SW 1271 (cell line): ENCODE data around the gene SLC7A6.

Experiments
- DNase-seq, 2 experiments: peaks; one replicate each; lab custom pipeline; 2025; lab: John Stamatoyannopoulos, UW

The SLC7A6 gene

GRCh38 chr16:68306633-68307032 is 42.3 kb downstream of the SLC7A6 start:
- DNase-seq, result no peak

- DNase-seq, result no peak
Measured at GRCh38 chr16:68309799-68310198, 45.5 kb downstream of the SLC7A6 start.

DNA sequence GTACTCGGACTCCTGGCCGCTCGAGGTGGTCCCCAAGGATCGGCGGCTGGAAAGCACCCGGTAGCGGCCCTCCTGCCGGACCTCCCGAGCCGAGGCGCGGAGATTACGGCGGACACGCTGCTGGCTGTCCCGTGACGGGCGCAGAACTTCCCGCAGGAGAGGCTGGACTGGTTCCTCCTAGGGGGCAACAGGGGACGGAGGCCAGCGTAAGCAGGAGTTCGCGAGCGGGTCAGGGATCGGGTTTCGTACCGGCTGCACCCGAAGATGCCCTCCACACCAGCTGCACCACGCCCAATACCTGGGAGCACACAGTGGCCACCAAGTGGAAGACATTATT is 46.1 kb downstream of the SLC7A6 start:
- no peak for DNase-seq

DNA sequence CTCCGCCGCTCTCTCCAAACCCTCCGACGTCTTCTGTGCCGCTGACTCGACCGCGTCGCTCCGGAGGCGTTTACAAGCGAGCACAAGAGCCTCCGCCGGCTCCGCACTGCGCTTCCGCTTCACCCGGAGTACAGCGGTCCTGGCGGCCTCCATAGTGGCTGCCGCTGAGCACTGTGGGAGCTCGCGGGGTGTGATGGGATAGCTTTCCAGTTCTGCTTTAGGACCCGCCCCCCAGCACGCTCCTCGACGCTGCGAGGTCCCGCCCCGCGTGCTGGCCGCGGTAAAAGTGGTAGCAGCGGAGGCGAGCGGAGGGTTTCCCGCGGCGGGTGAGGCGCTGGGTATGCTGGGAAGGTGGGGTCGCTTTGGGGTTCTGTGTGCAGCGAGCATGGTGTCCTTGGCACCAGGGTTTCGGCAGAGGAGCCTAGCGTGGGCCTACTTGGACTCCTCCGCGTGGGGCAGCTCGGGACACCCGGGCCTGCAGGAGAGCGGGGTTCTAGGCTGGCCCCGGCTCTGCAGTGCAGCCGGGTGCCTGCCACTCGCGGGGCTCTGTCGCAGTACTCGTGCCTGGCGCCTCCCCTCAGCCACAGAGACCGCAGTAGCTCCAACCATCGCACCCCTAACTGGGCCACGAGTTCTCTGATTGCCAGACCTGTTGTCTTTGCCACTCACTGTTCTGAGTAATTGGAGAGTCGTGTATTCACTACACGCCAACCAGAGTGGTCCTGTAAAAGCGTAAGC is 46.6 kb downstream of the SLC7A6 start, which contains the start of the genes PRMT7 and SLC7A6OS:
Gene PRMT7, plus strand, starts transcription at position 246 of the 738 bp plus-strand sequence. CDS start 4,961 bp downstream, outside the sequence.
Gene SLC7A6OS, minus strand, starts transcription at position 173 of the 738 bp plus-strand sequence. Its CDS starts 20 bp downstream, at position 153.
- peak; percentile 80 to 90 for DNase-seq

DNA sequence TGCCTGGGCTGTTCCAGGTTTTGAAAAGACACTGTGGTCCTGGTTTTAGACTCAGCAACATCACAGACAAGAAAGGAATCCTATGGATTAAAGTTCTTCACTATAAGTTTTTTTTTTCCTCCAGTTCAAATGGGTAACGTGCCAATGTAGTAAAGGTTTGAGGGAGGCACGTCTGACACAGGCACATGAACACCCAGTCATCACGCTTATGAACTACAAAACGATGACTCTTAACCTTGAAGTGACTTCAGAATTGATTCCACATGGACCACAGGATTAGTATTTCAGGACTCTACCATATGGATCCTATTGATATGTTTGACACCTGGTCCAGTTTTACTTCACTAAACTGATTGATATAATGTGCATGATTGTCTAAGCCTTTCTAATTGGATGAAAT is 48.8 kb downstream of the SLC7A6 start:
- DNase-seq, result no peak

DNA sequence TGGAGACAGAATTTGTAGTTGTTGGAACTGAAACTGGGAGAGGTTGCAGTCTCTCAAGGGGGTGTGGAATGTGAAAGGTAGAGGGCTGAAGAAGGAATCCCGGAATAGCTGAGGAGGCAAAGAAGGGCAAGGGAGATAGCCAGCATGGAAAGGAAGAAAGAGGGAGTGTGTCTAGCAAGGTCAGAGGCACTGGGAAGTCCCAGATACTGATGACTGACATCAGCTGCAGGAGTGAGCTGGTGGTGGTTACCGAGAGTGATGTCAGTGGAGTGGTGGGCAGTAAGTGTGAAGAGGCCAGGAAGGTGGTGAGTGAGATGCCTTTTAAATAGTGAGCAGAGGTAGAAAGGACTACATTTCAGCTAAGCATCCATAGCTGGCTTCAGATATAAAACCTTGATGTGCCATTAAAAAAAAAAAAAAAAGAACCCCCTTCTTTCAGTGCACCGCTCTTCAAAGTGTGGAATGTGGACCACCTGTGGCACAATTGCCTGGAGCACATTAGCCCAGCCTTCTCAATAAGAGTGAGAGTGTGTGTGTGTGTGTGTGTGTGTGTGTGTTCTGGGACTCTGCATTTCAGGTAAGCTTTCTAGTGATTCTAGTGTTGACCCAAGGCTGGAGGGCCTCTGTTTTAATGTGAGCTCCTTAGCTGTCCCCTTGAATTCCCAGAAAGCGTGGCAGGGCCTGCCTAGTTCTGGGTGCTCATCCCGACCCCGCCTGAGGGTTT is 55.0 kb downstream of the SLC7A6 start:
- no peak for DNase-seq

GRCh38 chr16:68324336-68324735 is 60.0 kb downstream of the SLC7A6 start:
- no peak for DNase-seq

DNA sequence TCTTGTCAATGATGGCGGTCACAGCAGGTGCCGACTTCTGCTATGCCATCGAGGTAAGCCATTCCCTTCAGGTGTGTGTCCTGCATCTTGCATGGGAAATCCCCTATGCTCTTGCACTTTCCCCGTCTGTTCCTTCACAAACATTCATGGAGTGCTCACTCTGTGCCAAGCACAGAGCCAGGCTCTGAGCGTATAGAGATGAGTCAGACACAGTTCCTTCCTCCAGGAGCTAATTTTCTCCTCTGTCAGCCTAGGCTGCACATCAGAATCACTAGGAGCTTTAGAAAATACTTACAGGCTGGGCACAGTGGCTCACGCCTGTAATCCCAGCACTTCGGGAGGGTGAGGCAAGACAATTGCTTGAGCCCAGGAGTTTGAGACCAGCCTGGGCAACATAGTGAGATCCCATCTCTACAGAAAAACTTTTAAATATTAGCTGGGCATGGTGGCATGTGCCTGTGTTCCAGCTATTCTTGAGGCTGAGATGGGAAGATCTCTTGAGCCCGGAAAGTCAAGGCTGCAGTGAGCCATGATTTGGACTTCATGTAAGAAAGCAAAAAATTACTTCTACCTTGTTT is 60.5 kb downstream of the SLC7A6 start:
- DNase-seq, result no peak

DNA sequence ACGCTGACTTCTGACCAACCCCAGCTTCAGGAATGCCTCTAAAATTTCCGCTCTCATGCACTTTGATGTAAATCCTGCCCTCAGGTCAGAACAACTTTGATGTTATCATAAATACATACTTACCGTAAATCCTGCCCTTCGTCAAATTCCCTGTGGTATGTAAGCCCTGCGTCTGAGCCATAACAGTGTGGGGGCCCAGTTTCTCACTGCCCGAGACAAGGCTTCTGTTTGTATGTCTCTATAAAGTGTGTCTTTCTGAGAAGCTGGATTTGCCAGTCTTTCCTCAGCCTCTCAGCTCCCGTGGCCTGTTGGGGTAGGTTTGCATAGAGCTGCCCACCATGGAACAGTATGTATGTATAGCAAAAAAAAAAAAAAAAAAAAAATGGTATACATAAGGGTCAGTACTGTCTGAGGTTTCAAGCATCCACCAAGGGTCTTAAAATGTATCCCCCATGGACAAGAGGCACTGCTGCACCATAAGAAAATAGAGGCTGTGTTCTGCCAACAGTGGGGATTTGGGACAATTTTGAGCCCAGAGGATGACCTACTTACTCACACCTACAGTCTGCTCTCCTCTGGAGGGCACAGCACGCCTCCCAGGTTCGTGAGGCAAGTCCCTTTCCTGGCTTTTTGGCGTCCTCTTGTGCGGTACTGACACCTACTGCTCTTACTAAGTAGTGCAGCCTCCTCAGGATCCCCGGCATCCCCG is 64.0 kb downstream of the SLC7A6 start:
- DNase-seq, result peak; percentile 57 to 74

GRCh38 chr16:68328860-68329390 is 64.6 kb downstream of the SLC7A6 start:
- DNase-seq, result no peak

GRCh38 chr16:68331879-68332410 is 67.6 kb downstream of the SLC7A6 start:
- DNase-seq, result no peak

DNA sequence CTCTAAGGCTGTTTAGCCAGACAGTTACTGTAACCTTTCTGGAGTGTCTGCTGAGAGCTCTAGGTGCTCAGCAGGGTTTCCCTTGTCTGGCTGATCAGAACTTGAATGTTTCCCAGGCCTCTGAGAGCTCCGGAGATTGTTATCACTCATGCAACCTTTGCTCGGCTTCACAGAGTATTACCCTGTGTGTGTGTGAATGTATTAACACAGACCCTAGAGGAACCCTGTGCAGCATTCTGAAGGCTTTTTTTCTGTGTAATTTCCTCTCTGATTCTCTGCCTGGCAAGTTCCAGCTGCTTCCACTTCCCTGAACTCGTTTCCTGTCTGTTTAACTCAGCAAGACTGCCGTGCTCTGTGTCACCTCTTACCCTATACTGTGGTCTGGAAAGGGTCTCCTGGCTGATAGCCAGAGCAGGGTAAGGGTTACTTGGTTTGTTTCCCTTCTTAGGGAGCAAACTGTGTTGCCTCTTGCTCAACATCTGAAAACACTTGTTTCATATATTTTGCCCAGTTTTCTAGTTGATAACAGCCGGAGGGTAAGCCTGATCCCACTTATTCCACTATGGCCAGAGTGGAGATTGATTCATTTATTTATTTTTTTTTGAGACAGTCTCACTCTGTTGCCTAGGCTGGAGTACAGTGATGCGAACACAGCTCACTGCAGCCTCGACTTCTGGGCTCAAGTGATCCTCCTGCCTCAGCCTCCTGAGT is 68.2 kb downstream of the SLC7A6 start:
- DNase-seq, result no peak

GRCh38 chr16:68335175-68335574 is 70.8 kb downstream of the SLC7A6 start:
- no peak for DNase-seq

DNA sequence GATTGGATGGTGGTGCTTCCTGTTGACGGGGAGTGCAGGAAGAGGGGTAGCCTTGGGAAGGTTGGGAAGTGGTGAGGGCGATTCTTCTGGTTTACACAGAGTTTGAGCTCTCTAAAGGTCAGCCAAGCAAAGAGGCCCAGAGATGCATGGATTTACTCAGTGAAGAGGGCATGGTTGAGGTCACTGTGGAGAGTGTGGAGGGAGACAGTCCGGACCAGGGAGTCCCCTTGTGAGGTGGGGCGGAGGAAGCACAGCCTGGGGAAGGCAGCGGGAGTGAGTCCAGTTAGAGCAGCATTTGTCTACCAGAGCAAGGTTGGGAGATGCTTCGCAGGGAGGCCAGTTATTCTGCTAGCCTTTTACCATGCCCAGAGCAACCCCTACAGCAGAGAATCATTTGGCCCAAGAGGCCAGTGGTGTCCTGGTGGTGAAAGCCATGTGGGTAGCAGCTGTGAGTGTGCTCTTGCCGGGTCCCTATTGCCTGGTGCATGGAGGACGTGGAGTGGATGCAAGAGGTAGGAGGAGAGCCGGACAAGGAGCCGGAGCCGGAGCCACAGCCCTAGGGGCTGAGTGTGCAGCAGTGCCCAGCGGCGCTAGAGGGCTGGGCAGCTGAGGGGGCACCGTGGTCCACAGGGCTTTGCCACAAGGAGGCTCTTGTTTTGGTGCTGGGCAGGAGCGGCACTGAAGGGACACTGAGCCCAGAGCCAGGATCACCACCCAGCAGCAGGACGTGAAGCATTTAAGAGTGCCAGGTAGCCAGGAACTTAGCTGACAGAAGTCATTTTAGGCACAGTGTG is 74.2 kb downstream of the SLC7A6 start:
- no peak for DNase-seq

GRCh38 chr16:68339214-68339613 is 74.9 kb downstream of the SLC7A6 start:
- no peak for DNase-seq

DNA sequence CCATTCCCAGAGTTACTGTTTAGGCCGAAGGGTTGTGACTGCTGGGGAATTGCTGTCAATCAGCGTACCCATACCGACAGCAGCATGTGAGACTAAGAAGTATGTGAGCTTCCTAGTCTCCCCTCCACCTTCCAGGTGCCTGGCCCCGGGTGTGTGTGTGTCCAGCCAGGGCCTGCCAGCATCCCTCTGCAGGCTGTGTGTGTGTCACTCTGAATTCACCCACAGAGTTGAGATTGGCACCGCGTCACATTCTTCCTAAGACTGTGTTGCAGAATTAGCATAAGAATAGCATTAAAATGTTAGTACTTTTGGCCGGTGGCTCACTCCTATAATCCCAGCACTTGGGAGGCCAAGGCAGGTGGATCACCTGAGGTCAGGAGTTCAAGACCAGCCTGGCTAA is 78.3 kb downstream of the SLC7A6 start:
- no peak for DNase-seq

DNA sequence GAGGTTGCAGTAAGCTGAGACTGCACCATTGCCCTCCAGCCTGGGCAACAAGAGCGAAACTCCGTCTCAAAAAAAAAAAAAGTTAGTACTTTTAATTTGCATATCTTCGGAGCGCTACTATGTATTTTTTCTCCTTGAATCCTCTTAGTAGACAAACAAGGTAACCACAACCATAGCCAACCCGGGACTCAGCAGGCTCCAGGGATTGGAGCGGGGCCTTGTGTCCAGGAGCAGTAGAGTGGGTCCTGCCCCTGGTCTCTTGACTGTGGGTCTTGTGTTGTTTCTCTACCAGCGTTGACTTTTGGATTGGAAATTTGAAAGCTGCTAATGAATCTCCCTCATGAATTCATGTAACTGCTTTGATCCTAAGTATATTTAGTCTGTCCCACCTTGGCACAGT is 78.8 kb downstream of the SLC7A6 start:
- no peak for DNase-seq

GRCh38 chr16:68344252-68344651 is 79.9 kb downstream of the SLC7A6 start:
- no peak for DNase-seq

DNA sequence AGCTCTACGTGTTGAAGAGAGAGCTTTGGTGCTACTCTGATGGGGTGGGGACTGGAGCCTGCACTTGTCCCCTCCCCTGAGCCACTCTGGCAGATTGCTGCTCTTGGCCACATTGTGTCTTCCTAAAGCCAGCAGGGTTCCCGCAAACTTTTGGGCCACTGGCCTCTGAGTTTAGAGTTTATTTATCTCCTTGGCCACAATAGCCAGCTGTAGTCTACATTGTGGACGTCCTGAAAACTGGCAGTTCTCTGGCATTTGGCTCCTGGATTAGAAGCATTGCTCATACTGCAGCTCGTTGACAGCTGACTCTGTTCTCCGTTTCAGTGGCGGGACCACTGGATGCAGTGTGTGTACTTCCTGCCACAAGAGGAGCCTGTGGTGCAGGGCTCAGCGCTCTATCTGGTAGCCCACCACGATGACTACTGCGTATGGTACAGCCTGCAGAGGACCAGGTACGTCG is 81.1 kb downstream of the SLC7A6 start:
- DNase-seq, result no peak

GRCh38 chr16:68345958-68346635 is 81.8 kb downstream of the SLC7A6 start:
- no peak for DNase-seq
